SIG-M5 (cell line): ENCODE data around the gene PLA2G1B.

ENCODE experiments used
- DNase-seq: peaks from one replicate; lab custom pipeline; 2025; lab: John Stamatoyannopoulos, UW

PLA2G1B gene

DNA sequence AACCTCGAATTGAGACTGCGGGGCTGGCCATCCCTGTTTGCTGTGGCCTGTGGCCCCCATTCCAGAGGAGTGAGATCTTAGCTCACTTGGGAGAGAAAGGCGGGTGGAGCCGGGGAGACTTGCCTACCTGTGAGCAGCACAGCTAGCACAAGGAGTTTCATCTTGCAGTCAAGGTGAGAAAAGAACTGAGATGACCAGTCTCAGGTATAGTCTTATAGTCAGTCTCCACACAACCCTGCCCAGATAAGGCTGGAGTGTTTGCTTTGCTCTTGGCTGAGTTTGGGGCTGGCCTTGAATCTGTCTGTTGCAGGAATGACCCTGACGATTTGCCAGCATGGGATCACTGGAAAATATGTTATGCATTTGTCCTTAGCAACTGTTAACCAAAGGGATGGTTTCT is at the start of gene PLA2G1B:
Gene PLA2G1B (minus strand): TSS at position 187 of the 400 bp plus-strand sequence. CDS start 26 bp downstream, at position 161.
- DNase-seq: no peak

DNA sequence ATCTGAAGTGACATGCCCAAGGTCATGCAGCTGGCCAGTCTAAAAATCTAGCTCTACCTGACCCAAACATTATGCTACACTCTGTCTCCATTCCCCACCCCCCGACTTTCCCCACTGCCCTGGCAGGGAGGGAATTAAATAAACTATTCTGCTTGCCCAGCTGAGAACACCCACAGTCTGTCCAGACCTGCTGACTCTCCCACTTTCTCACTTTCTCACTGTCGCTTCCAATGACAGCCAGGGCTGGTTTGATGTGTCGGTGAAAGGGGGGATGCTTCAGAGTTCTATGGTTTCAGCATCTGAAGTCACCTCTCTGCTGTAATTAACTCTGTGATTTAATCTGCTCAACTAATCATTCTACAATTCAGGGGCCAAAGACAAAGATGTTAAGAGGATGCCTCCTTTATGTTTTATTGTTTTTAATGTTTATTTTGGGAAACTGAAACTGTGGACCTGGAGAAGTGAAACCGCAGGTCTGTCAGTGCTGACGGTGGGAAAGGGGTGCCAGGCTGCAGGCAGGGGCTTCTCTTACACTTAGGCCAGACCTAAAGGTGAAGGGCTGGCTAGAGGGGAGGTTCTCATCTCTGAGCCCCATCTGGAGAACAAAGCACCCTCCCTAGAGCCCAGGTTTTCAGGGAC is 49.5 kb upstream of the PLA2G1B start:
- no peak for DNase-seq

DNA sequence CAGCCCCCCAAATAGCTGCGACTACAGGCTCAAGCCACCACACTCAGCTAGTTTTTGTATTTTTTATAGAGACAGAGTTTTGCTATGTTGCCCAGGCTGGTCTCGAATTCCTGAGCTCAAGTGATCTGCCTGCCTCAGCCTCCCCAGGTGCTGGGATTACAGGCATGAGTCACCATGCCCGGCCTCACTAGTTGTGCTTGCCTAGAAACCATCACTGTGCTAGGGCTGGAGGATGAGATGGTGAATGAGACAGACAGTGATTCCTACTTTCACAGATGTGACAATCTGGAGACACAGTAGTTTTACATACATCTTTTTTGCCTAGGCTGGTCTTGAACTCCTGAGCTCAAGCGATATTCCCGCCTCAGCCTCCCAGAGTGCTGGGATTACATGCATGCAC is 48.8 kb upstream of the PLA2G1B start:
- DNase-seq: no peak

DNA sequence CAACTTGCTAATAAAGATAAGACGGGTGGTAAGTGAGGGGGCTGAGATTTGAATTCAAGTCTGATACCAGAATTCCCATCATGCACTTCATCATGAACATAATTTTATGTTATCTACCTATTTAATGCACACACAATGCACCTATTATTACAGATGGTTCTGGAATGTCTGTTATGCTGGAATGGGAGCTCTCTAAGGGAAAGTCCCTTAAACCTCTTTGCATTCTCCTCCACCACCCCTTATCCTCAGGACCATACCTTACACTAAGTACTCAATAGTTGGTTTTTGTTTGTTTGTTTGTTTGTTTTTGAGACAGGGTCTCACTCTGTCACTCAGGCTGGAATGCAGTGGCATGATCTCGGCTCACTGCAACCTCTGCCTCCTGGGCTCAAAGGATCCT is 48.4 kb upstream of the PLA2G1B start:
- no peak for DNase-seq

DNA sequence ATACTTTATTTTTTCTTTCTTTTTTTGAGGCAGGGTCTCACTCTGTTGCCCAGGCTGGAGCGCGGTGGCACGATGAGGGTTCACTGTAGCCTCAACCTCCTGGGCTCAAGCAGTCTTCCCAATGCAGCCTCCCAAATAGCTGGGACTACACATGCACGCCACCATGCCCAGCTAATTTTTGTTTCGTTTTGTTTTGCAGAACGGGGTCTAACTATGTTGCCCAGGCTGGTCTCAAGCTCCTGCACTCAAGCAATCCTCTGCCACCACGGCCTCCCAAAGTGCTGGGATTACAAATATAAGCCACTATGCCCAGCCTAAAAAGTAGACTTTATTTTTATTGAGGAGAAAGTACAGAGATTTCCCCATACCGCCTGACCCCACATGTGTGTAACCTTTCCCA is 46.1 kb upstream of the PLA2G1B start:
- no peak for DNase-seq

DNA sequence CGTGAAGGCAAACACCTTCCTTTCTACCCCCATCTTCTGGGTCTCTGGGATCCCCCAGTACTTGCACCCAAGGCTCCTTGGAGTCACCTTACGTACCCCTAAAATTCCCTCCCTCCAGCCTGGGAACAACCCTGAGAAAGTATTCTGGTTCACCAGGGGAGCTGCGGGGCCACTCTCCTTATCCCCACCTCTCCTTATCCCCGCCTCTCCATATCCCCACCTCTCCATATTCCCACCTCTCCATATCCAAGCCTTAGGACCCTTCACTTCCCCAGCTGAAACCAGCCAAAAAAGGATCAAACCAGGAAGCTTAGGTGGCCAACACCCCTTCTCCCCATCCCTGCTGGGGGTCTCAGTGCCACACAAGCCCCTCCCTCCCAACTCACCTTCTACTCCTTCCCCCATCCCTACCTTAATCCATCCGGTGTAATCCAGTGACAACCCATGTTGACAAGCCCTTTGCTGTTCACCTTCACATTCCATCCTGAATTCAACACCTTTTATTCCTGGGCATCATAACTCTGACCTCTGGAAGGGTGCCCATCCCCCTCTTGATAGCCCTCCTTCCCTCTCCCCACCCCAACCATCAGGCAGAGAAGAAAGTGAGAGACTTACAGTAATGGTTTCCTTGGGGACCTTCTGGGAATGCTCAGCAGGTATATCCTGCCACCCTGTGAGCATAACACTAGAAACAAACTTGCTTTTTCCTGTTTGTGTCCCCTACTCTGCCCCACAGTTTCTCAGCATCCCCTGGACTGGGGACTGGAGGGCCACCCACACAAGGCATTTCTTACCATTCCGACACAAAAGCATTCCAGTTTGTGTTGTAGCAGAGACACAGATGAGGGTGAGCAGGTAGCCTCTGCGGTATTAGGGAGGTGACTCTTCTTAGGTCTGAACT is 43.0 kb upstream of the PLA2G1B start:
- no peak for DNase-seq

DNA sequence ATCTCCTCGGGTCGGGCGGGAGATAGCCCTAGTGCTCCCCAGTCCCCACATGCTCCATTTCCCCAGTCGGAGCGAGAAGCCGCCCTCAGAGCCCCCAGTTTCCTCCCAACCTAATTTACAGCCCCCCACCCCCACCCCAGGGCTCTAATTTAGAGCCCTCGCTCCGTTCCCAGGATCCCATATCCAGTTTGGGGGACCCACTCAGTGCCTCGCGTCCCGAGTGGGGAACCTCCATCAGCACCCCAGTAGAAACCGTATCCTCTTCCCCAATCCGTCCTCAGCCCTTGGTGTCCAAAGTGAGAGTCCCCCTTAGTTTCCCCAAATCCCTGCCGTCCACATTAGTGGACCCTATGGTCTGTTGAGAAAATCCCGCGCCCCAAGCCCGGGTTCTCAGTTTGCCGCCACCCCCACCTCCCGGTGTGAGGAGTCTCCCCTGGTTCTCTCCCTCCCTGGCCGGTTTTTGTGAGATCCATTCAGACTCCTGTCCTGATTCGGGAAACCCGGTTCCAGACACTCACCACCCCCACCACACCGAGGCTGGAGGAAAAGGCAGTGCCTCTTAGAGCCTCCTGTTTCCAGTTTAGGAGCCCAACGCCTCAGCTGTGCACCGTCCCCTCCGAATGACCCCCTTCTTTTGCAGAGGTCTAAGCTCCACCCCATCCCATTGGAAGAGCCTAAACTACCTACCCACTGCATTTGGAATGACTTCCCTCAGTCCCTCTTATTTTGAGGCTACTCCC is 42.2 kb upstream of the PLA2G1B start:
- DNase-seq: no peak

DNA sequence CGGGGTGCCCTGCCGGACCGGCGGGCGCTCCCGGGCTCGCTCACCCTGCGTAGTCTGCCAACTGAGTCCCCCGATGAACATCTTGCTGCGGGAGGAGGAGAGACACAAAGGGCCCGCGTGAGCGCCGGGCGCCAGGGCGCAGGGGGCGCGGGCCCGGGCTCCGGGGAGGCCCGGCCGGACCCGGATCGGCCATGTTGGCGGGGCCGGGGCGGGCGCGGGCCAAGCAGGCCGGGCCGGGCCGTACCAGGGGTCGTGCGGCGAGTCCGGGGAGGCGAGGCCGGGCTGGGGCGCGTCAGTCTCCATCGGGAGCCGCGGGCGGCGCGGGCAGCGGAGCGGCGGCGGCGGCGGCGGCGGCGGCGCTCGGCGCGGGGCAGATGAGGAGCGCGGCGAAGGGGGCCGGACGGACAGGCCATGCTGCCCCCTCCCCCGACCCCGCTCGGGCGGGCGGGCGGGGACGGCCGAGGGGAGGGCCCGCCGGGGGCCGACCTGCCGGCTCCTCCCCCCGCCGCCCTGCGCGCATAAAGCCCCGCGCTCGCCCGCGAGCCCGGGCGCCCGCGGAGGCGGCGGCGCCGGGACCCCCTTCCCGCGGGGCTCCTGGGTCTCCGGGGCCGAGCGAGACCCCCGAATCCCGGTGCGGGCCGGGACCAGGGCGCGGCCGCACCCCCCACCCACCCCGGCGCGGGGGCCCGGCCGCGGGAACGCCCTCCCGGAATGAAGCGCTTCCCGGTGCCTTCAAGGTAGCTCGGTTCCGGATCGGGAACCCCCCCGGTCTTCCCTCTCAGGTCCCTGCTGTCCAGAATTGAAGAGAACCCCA is 41.4 kb upstream of the PLA2G1B start, which contains the start of gene MSI1:
Gene MSI1 (minus strand): TSS at position 376 of the 814 bp plus-strand sequence. CDS start 73 bp downstream, at position 303.
- DNase-seq: no peak

DNA sequence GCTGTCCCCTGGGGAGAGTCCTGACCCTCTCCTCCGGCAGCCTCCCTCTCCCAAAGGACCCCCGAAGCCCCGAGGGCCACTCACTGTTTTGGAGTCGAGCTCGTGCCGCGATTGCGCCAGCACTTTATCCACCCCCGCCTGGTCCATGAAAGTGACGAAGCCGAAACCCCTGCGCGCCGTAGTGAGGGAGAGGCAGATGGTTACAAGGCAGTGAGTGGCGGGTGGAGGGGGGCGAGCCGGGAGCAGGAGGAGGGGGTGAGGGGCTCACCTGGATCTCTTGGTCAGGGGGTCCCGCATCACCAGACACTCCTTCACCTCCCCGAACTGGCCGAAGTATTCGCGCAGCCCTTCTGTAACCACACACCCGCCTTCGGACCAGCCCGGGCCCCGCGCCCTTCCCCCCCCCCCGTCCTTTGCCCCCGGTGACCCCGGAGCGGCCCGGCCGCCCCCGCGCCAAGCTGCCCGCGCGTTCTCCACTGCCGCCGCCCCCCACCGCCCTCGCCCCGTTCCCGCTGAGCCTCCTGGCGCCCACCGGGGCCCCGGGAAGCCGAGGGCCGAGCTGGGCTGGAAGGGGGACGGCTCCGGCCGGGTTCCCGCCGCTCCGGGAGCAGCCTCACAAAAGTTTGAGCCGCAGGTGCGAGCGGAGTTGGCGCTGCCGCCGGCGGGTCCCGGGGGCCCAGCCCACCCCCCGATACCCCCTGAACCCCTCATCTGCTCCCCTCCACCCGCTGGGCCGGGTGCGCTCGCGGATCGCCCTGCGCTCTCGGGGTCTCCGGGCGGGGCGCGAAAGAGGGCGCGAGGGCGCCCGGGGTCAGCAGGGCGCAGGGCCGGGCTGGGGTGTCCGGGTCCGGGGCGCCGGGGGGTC is 40.6 kb upstream of the PLA2G1B start:
- DNase-seq: no peak

DNA sequence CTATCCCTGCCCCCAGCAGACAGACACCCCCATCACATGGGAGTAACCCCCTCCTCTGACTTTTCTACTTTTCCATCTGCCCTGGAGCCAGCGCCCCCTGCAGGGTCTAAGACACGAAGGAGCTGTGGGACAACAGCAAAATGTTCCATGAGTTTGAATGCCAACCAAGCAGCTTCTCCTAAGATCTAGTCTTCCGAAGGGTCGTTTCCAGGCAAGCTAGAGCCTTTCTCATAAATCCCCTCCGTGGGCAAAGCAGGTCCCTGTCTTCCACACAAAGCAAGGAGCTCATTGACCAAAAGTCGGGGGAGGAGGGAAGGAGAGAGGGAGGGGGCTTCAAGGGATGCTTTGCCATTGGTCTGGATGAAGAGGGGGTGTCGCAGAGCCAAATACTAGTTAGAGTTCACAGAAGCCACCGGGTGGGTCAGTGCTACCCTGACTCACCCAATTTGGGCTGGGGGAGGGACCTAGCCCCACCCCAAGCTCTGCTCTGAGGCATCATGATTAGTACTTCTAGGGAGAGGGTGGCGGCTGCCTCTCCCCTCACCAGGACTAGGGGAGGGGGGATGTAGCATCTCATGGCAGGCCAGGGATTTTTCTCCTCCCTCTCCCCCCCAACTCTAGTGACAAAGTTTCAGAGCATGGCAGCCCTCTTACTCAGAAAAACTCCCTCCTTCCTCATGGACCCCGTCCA is 39.8 kb upstream of the PLA2G1B start:
- no peak for DNase-seq

DNA sequence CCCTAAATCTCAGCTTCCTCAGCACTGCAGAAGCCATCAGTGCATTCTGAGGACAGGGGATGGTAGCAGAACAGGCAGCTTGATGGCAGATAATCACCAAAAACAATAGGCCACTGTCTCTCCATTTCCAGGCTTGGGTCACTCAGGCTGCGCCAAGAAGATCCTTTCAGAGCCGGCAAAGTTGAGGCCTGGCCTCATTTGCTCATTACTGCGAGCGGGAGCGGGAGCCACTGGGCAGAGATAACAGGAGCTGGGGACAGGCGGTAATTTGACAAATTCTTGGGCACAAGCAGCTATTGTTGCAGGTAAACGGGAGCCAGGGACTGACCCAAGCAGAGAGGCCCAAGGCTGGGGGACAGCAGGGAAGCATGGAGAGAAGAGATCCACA is 39.3 kb upstream of the PLA2G1B start:
- DNase-seq: no peak

DNA sequence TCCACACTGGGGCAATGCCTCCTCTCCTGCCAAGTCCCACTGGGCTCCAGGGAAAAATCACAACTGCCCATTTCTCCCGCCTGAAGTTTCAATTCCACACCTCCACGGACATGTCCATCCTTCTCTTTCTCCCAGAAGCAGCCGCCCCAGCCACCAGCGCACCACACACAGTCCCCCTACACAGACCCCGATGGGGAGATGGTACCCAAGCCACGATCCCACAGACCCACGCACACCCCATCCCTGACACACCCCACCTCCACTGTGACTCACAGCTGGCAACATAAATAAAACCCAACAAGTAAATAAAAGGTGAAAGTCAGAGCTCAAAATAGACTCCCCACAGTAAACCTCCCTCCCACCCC is 38.7 kb upstream of the PLA2G1B start:
- no peak for DNase-seq

DNA sequence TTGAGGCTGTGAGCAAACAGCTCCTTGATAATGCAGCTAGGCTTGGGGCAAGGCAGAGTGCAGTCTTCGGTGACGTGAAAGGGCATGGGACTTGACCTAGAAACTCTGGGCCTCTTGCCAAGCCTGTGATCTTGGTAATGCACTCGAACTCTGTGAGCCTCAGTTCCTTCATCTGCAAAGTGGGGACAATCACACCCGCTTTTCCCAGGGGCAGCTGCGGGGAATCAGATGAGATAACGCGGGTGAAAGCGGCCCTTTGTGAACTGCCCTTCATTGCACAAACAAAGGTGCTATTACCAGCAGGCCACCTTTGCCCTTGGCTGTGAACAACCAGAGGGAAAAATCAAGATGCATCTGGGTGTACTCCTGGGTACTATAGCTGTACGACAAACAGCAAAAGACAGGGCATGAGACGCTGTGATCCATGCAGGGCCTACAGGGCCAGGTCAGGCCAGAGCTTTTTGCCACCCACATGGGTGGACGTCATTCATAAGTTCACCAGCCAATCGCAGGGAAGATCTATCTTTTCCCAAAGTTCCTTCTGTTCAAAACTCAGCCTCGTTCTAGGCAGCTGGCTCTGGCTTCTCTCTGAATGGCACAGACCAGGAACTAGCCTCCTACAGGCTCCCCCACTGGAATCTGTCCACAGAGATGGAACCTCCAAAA is 38.2 kb upstream of the PLA2G1B start:
- no peak for DNase-seq

DNA sequence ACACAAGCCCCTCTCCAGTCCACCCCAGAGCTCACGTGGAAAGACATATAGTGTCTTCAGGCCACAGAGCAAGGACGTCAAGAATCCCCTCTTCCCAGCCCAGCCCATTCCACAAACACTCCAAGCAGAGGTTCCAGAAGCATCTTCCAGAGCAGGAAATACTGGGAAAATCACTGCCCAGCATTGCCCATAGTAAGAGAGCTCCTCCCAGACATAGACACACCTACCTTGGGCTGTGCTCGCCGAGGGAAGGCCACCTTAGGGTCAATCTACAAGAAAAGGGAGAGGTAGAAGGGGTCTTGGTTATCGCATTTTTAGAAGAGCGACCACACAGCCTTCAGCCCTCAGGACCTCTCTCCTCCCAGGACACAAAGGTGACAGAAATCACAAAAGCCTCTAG is 36.9 kb upstream of the PLA2G1B start:
- DNase-seq: no peak

DNA sequence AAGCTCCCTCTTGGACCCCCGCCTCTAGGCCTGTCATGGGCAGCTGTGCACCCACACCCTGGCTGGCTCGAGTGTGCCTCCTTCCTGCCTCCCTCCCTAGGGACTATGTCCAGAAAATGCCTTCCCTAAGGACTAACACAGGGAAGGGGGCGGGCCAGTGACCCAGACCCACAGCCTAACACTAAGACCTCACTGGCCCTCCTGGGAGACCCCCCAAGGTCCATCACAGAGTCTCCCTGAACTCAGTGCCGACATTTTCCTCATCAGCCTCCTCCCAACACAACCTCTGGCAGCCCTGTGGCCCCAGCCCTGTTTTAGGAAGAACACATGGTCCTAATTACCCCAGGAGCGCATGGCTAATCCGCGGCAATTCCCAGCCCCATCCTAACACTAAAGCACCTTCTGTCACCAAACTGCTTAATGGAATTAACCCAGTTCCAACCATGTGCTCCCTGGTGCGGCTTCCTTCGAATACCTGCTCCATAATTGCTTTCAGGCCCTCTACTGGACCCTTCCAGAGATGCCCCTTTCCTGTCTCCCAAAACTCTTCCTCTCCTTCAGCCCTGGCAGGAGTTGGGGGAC is 35.8 kb upstream of the PLA2G1B start:
- DNase-seq: no peak

DNA sequence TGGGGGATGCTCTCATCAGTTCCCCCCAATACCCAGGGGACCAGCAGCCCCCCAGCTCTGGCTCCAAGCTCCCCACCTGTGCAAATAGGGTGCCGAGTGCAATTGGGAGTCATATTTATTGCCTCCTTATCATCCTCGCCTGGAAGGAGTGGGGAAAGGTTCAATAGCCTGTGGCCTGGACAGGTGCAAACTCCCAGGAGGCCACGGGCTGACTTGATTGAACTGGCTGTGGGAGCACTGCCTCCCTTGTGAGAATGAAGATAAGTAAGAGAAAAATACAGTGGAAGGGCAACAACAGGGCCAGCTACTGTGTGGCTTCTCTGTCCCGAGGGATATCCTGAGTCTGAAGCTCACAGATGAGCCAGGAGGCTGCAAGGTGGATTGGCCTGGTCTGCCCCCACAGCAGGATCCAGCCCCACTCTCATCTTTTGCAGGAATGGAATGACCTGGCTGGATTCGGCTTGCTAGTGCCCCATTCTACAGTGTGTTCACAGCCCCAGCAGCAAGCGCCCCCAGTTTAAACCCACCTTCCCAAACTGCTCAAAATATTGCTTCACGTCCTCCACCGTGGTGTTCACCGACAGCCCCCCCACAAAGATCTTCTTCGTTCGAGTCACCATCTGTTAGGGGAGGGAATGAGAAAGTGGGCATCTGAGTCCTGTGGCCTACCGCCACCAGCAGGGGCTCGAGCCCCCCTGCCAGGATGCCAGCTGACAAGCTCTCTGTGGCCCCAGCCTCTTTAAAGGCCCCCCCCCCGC is 35.1 kb upstream of the PLA2G1B start:
- no peak for DNase-seq

DNA sequence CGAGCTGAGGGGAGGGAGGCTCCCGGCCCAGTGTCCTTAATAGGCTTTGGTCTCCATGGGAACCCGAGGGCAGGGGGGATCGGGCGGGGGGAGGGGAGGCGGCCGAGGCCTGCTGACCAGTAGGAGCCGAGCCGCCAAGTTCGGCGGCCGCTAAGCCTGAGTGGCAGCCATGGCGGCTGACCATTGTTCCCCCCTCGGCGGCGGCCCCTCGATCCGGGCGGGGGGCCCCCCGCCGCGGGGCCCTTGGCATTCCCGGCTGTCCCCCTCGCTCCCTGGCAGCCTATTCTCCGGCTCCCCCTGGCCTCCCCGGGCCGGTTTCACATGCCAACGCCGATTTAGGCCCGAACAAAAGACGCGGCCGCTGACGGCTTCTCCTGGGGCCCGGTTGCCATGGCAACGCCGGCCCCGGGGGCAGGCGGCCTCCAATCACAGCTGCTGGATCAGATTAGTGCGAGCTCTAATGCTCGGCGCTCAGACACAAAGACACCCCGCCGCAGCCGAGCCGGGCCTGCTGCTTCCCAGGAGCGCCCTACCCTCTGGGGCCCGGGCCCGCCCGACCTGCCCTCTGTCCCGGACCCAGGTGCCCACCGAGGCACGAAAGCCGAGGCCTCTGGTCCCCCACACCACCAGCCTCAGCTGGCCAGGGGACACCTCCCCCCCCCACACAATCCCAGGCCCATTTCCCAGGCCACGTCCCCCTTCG is 34.1 kb upstream of the PLA2G1B start:
- no peak for DNase-seq

DNA sequence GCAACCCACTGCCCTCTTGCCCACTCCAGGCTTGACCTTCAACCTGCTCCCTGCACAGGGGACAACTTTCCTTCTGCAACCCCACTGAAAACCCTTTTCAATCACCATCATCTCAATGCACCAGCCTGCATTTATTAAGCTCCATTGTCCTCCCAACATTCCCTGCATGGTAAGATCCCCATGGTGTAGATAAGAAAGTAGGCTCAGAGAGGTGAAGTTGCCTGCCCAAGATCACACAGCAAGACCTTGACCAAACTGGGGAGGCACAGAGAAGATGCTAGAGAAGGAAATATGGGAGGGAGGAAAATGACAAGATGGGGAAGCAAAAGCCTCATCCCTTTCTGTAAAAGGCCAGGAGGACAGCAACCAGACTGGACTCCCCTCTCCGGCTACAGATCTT is 31.5 kb upstream of the PLA2G1B start:
- no peak for DNase-seq
